DMS153 treated with DMSO at 0.1 percent for 48 hours (cell line): Measurements from ENCODE around the gene GMPR2.
"Not testable (repeated sequence)": the region's sequence is repeated elsewhere in the genome, so short reads cannot be mapped to it uniquely, and the experiment has no call there.

Source experiments
- DNase-seq: peaks from one replicate; lab custom pipeline; 2025; ENCODE audit not compliant: unreplicated experiment; lab: John Stamatoyannopoulos, UW

Gene GMPR2

DNA sequence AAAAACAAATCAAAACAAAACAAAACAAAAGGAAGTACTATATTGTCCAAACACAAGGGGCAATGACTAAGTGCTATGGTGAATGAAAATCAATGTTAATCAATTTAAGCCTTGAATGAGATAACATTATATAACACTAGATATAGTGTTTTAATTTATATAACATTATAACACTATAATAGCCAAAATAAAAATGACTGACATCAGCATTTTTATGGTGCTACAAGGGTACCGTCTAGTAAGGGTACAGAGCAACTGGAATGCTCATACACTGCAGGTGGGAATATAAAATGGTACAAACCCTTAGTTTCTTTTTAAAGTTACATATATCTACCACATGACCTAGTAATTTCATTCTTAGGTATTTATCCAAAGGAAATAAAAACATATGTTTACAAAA, 6.3 kb upstream of the GMPR2 start:
- no peak for DNase-seq

DNA sequence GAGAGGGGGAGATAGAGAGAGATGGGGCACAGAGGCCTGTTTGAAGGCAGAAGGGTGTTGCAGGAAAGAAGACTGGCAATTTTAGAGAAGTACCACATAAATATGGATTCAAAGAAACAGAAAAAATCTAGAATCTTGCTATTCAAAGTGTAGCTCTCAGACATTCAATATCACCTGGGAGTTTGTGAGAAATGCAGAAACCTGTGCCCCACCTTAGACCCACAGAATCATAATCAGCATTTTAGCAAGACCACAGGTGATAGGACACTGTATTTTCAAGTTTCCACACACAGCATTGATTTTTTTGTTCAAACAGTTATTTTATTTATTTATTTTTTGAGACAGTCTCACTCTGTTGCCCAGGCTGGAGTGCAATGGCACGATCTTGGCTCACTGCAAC, 3.8 kb upstream of the GMPR2 start:
- DNase-seq = no peak

DNA sequence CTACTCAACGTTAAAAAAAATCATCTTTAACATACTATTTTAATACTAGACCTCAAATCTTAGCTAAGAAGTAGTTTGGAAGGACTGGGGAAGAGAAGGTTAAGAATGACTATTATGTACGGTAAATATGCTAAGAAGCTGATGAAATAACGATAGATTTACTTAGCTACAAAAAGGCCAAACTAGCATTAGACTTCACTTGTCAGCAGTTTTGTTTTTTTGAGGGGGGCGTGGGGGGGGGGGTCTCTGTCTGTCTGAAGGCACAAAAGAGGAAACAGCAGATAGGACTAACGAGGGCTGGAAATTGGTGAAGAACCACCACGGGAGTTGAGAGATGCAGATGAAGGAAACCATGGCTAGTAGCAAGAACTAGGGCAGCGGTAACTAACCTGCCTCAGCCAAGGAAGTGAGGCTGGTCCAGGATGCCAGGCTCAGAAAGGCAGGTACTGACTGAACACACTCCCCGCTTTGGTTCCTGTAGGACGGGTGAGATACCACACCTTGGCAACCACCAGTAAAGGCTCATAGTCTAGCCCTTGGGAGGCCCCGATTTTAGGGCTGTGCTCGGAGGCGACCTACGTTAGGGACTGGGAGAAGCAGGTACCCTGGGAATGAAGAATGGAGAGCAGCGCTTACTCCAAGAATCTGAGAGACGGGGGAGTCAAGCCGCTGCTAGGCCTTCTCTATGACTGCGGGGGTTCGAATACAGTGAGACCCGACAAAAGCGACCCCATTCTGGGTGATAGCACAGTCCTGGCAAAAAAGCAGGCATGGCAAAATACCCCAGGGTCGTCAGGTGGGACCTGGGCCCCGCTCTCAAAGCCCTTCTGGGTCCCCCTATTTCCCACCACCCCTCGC, 1.2 kb upstream of the GMPR2 start:
- no peak for DNase-seq

DNA sequence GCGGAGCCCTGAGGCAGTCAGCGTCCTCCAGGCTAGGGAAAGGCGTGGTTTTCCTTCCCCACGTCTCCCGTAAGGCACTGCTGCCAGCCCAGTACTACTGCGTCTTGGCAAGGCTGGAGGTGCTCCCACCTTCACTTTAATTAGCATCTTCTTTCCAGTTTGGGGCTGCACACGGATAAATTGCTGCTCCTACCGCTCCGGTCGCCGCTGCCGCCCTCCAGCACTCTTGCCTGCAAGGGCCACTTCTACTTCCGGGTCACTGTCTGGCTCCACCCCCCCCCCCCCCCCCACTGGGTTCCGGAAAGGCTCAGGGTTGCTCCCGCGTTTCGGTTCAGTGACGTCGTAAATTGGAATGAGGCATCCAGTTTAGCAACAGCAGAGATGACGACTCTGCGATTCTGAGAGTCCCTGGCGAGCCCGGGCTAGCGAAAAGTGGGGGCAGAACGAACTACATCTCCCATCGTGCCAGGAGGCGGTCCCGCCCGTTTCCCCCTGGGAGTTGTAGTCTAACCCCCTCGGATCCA, 546 bp upstream of the GMPR2 start, which contains the start of gene NEDD8:
Gene NEDD8 (minus strand): TSS at position 247 of the 524 bp plus-strand sequence. CDS start 100 bp downstream, at position 147.
- DNase-seq = peak; percentile 76

DNA sequence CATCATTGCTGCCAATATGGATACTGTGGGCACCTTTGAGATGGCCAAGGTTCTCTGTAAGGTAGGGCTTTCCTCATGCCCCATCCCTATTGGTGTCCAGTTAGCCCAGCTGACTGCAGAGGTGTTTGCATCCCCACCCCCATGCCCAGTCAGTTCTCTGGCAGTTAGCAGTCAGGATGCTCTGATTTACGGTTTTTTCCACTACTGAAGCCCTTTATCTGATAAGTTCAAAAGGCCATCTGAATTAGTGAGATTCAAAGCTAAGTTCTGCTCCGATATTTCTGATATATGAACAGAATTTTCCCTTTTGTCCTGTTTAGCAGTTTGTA, 773 bp downstream of the GMPR2 start:
- no peak for DNase-seq

DNA sequence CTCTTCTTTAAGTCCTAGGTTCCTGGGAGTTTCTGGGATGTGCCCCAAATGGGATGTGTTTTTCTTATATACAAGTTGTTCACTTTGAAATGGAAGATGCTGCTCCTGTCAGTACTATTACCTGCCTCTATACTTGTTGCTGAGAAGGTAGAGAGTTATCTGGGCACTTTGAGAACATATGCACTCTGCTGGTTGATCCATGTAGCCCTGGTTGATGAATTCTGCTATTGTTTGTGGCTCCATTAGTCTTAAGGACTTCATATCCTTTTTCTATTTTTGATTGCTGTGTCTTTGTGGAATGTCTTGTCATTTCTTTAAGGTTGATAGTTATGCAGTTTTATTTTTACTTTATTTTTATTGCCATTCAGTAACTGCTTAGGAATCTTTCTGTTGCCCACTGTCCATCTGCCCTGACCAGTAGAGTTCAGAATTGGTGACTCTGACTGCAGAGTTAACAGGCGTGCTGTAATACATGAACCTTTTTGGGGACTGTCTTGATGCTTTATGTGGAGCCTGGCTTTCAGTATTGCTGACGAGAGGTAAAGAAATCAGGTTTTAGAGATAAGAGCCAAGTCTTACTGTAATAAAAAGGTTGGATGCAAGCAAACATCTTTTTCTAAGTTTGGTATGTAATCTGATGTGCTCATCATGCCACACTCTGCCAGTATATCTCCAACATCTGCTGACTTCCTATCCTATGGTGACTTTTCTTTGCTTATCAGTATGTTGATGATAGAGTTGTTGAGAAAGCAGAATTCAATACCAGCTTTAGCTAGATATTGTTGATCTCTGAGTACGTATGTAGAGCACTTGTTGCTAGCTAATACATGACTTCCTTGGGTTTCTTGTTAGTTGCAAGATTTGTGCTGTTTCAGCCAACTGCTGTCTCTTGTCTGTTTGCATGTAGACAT, 1.6 kb downstream of the GMPR2 start:
- DNase-seq = no peak

DNA sequence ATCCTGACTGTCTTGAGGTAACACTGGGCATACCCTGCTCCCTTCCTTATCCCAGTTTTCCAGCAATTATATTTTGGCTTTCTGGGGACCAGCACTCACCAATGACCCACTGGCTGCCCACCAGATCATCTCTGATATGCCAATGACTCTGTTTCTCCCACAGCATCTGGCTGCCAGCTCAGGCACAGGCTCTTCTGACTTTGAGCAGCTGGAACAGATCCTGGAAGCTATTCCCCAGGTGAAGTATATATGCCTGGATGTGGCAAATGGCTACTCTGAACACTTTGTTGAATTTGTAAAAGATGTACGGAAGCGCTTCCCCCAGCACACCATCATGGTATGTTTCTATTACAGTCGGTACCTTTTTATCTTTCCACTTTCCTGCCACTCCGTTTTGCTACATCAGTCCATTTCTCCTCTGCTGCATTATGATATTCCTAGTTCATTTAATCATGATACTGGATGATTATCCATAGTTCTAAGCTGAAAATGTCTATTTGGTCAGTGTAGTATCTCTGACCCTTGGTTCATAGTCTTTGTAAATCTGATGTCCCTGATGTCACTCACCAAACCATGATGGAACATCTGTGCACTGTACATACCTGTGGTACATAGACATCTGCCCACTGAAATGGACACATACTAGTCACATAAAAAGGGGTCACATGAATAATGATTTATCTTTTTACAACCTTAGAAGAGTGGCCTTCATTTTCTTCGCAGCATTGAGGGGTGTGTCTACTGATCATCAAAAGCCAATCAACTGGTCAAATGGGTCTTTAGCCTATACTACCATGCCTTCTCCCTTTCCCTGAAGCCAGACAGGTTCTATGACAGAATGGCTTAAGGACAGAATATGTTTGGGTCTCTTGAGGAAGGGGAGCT, 3.3 kb downstream of the GMPR2 start:
- no peak for DNase-seq

DNA sequence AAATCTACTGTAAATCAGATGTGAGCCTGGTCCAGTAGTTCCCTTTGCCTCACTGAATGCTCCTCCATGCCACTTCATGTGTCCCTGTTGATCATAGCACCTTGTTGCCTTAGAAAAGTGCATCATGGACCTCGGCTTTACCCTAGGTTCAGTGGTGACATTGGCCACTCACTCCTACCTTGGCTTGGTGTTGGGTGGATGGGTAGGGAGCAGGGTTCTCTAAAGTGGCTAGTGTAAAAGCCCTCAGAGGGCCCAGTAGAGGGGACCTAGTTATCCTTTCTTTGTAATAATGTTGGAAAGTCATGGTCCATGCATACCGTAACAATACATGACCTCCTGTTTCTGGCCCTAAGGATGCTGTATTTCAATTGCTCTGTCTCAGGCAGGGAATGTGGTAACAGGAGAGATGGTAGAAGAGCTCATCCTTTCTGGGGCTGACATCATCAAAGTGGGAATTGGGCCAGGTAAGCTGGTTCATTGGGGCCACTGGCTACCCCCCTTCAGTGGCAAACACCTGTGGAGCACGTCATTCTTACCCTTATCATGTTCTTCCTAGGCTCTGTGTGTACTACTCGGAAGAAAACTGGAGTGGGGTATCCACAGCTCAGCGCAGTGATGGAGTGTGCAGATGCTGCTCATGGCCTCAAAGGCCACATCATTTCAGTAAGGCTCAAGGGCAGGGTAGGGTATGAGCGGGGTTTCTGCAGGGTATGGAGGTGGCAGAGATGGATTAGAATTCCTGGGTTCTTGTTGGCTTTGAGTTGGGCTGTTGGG, 4.1 kb downstream of the GMPR2 start:
- no peak for DNase-seq

DNA sequence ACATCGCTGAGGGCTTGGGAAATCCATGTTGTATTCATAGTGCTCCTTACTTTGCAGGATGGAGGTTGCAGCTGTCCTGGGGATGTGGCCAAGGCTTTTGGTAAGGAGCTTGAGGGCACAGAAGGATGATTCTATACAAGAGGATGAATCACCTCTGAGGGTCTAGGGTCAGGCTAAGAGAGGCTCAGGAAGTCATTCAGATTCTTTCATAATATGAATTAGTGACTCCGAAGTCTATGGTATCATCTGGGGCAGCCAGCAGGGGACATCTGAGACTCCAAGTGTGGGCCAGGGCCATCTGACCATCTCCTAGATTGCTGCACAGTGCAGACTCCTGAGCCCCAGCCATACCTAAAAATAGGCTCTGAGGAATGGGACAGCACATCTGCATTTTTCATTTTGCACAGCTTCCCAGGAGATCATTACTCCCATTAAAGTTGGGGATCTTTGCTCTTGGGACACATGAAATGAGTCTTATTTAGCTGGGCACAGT, 4.8 kb downstream of the GMPR2 start:
- no peak for DNase-seq

DNA sequence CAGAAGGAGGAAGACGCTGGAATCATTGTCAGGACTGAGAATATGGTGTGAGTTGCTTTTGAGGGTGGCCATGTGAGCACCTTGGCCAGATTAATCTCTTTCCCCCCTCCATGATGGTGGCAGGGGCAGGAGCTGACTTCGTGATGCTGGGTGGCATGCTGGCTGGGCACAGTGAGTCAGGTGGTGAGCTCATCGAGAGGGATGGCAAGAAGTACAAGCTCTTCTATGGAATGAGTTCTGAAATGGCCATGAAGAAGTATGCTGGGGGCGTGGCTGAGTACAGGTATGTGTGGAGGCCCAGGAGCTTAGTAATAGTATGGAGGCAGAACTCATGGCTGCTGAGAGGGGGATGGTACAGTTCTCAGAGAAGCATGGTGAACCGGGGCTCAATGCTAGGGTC, 5.4 kb downstream of the GMPR2 start:
- DNase-seq = no peak

DNA sequence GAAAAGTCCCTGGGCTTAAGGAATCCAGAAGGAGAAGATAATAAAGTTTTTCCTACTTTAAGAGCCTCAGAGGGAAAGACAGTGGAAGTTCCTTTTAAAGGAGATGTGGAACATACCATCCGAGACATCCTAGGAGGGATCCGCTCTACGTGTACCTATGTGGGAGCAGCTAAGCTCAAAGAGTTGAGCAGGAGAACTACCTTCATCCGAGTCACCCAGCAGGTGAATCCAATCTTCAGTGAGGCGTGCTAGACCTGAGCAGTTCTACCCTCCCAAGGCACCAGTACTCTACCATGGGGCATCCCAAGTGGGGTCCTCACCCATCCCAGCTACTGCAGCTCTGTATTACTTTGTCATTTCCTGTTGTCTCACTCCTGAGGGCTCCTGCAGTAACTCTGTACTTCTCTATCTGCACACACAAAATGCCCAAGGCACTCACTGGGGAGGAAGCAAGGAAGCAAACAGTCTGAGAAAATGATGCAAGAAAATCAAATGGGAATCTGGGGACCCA, 5.9 kb downstream of the GMPR2 start:
- DNase-seq = no peak

DNA sequence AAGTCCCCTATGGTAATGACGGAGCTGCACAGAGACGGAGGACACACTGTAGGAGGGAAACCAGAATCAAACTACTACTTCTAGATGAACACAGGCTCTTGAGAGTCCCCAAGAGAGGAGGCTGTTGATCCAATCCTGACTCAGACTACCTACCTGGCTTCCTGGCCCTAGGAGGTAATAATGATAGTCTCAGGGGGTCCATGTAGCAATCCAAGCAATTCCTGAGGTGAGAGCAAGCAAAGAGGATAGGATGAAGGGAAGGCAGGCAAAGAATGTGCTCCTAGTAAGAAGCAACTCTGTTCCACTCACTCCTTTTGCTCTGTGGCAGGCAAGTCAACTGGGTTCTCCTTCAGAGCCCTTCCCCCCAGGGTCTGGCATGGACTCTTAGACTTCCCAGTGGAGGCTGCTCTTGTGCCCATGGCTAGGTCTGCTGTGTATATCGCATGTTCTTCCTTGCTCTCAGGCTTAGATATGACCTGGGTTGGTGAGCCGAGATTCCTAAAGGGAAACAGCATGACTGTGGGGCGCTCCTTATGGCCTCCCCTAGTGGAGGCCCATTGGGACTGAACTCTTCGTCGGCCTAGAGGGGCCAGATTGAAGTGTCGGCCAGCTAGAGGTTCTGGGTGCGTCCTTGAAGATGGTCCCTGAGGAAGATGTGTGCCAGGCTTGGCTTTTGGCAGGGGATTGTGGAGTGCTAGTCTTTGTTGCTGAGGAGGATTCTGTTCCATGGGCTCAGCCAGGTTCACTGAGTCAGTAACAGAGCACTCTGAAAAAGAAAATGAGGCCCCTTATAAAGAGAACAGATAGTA, 7.6 kb downstream of the GMPR2 start:
- DNase-seq = no peak

DNA sequence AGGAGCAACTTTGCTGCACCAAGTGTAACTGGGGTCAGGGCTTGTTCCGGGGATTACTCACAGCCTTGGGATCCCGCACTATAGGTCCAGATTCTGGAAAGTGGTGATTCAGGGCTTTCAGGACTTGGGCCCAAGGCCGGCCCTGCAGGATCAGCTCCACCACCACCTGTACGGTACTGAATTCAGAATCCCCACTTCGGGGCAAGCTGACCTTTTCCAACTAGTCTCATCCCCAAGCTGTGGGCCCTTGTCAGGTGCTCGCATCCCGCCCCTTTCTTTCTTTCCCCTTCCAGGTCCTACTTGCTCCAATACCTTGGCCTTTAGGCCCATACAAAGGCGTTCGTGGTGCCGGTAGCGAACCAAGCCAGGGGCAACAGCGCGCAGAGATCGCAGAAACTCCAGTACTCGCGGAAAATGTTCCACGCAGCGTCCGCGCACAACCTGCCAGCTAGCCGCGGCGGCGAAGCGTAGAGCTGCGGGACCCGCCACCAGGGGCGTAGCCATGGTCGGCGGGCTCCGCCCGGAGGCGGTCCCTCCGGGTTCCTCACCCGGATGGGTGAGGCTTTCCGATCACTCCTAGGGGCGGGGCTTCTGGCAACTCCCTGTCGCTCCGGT, 9.2 kb downstream of the GMPR2 start:
- peak; percentile 95 for DNase-seq

DNA sequence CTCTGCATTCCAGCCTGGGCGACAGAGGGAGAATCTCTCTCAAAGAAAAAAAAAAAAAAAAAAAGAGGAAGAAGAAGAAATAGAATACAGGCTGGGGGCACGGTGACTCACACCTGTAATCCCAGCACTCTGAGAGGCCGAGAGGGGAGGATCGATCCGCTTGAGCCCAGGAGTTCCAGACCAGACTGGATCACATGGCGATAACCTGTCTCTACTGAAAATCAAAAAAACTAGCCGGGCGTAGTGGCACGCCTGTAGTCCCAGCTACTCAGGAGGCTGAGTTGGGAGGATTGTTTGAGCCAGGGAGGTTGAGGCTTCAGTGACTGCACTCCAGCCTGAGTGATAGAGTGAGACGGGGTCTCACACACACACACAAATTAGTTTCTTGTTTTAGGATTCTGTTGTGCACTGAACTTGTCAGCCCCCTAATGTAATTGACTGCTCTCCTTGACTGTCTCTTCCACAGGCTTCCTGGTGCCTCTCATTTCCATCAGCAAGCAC, 10.7 kb downstream of the GMPR2 start:
- no peak for DNase-seq

DNA sequence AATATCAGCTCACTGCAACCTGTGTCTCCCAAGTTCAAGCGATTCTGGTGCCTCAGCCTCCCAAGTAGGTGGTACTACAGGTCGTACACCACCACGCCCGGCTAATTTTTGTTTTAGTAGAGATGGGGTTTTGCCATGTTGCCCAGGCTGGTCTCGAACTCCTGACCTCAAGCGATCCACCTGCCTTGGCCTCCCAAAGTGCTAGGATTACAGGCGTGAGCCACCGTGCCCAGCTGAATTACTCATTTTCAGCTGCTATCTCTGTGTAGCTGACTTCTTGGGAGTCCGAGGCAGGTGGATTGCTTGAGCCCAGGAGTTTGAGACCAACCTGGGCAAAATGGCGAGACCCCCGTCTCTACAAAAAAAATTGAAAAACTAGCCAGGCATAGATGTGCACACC, 12.6 kb downstream of the GMPR2 start:
- not testable (repeated sequence) for DNase-seq

DNA sequence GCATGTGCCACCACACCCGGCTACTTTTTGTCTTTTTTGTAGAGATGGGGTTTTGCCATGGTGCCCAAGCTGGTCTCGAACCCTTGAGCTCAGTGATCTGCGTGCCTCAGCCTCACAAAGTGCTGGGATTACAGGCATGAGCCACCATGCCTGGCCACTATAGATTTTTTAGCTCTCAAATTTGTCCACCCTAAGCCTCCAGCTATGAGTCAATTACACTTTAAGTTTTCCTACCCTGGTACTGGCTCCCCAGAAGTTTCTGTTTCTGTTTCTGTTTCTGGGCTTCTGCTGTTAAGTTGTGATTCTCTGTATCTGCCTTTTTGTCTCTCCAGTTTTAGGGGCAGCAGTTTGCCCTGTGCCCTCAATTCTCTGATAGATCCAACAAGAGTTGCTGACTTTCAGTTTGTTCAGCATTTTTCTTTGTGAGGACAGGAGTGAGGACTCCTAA, 14.1 kb downstream of the GMPR2 start:
- no peak for DNase-seq

DNA sequence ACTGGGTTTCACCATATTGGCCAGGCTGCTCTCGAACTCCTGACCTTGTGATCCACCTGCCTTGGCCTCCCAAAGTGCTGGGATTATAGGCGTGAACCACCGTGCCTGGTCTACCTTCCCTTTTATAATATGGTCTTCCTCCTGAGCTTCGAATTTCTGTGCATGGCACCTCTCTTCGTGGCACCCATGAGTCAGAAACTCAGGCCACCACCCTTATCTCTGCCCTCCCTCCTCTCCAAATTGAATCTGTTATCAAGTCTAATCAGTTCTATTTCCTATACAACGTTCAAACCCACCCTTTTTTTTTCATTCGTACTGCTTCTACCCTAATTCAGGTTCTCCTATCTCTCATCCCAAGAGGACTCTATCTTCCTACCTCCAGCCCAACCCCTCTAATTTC, 14.7 kb downstream of the GMPR2 start:
- DNase-seq = no peak
